Activated T-helper 1 cell treated with Interleukin-2 at 50 U/mL for 16 hours (primary cell): Measurements from ENCODE around the gene IFT57.

Experiments
- DNase-seq: peaks from one replicate; pipeline ENCODE4 v3.0.0-alpha.2; 2020; ENCODE audit warnings: low read depth

Gene IFT57

DNA sequence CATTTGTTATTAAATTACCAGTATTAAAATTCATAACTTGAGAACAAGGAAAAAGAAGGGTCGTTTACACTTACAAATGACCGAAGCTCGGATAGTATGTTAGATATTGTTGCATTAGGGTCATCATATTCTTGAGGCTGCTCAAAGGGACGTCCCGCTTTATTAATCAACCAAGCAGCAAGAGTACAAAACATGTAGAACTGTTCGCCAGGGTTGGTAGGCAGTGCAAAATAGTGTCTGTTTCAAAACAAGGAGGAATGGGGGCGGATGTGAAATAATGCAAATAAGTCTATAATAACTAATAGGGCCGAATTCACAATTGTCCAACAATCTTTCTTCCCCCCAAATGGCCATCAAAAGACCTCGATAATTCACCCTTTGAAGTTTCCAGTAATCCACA is 2.9 kb downstream of the IFT57 start:
- no peak for DNase-seq

DNA sequence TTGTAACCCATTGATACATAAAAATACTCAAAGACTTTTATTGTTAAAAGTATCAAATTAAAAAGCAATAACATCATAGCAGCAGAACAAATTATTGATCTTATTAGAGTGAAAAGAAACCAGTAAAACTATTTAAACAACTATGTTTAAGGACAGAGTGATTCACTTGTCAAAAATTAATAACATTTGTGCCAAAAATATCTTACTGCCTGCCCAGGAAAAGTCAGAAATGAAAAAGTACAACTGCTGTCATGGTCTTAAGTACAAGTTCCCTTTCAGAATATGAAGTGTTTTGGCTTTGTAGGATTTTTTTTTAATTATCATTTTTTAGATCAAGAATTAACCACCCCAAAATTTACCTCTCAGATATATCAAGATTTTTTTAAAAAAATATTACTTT is 3.4 kb downstream of the IFT57 start:
- no peak for DNase-seq

DNA sequence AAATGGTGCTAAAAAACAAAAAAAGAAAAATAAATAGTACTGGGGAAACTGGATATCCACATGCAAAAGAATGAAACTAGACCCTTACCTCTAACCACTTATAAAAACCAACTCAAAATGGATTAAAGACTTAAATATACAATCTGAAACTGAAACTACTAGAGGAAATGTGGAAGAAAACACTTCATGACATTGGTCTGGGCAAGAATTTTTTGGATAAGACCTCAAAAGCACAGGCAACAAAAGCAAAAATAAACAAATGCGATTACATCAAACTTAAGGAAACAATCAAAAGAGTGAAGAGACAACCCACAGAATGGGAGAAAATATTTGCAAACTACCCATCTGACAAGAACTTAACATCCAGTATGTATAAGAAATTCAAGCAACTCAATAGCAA is 6.4 kb downstream of the IFT57 start:
- DNase-seq, result no peak

DNA sequence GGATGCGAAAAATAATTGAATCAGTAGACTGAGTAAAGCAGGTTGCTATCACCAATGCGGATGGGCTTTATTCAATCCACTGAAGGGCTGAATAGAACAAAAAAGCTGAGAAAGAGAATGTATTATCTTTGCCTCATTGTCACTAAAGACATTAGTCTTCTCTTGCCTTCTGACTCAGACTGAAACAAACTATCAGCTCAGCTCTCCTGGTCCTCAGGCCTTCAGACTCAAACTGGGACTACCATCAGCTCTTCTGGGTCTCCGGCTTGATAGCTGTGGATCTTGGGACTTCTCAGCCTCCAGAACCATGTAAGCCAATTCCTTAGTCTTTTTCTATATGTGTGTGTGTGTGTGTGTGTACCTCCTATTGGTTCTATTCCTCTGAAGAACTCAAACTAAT is 12.6 kb downstream of the IFT57 start:
- no peak for DNase-seq

DNA sequence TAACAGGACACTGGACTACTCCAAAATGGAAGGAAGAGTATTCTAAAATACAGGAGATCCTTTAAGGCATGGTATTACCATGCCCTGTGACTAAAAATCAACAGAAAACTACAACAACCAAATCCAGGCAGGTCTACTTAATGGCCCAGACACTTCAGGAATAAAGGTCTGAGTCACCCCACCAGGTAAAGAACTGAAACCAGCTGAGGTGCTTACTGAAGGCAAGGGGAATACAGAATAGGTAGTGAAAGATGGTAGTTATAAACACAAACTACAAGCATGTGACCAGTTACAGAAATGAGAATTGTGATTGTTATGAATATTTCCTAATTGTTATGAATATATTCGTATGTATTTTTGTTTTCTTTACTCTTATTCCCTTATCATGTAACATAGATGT is 13.4 kb downstream of the IFT57 start:
- no peak for DNase-seq

DNA sequence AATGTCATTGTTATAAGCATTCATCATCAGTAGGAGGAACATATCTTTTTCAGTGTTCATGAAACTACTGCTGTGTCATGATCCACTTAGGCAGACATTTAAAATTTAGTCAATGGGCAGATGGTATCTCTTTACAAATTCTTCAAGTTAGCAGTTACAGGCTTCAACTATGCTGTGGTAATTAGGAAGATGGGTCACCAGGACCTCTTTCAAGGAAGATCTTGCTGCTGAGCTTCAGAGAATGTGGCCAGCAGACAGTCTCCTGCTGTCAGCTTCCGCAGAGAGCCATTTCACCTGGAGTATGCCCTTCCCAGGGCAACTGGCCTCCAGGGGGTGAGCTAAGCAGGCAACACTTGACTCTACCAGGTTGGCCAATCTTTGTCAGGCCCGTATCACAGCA is 19.4 kb downstream of the IFT57 start:
- DNase-seq, result no peak

DNA sequence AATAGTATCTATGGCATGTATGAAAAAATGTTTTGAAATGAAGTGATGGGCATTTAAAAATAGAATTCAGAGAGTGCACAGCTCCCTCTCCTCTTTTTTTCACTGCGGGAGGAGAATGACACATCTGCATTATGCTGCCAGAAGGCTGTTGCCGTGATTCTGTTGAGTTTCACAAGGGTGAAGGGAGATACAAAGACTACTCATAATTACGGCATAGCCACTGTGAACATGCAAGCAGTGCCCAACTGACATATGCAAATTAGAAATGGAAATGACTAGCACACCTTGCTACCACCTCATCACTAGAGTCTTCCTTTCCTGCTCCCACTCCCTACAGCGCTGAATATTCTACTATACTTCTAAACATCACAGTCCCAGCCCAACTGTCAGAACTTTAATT is 20.1 kb downstream of the IFT57 start:
- no peak for DNase-seq

DNA sequence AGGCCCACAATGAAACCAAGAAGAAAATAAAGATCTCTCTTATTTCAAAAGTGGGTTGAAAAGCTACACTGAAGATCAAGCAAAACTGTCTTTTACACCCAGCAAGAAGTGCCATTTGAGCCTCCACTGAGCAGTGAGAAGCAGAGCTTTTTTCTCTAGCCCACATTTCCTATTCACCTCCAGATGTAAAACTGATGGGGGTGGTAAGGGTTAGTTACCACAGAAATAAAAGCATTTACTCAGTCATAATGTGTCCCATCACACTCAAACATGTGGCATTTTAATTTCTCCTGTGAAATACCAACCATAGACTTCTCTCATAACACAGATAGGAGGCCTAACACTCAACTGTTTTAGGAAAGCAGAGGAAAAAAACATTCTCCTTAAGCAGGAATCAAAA is 21.0 kb downstream of the IFT57 start:
- DNase-seq, result no peak

DNA sequence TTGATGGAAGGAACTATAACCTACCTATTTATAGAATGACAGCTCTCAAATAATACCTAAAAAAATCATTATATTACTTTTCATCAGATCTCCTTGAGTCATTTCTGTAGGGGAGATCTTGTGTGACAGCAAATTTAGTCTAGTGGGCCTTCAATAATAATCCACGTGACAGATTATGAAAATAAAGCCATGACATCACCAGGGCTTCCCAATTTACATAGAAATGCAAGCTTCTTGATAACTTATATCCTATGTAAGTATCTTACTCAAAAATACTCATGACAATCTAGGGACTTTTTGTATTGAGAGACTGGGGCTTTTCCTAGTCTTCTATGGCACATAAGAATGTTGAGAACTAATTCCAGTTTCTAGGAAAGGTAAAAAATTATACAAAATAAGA is 21.6 kb downstream of the IFT57 start:
- DNase-seq, result no peak

DNA sequence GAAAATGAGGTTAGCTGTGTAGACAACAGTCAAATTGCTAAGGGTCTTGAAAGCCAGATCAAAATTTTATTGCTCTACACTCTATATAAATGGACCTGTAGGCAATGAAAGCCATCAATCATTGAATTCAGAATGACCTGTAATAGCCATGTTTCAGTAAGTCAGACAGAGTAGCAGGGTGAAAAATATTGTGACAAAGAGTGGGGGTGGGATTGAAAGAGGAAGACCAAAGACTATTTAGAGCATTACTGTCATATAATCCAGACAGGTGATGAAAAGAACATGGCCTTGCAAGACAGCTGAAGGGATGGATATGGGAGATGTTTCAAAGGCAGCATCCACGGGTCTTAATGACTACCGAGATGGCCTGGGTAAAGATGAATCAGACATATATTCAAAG is 22.2 kb downstream of the IFT57 start:
- DNase-seq, result no peak

DNA sequence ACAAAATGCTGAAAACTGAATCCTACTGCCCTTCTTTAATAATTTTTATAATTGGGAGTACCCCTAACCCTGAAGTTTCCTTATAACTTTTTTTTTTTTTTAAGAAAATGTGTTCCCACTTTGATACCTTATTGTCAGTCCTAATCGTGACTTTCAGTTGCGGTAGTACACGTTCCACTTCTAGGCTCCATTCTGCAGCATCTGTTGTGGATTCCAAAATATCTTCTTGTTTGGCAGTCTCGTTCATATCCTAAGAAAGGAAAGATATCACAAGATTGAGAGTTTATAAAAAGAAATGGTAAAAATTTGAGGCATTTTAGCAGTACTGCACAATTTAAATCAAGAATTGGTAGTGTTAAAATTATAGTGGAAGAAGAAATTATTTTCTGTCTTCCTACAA is 30.8 kb downstream of the IFT57 start:
- DNase-seq, result no peak

DNA sequence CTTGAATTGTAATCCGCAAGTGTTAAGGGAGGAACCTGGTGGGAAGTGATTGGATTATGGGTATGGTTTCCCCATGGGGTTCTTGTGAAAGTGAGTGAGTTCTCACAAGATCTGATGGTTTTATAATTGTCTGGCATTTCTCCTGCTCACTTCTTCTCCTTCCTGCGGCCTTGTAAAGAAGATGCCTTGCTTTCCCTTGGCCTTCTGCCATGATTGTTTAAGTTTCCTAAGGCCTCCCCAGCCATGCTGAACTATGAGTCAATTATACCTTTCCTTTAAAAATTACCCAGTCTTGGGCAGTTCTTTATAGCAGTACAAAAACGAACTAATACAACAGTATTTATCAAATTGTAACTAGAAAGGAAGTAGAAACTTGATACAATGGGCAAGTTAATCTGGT is 31.9 kb downstream of the IFT57 start:
- no peak for DNase-seq

DNA sequence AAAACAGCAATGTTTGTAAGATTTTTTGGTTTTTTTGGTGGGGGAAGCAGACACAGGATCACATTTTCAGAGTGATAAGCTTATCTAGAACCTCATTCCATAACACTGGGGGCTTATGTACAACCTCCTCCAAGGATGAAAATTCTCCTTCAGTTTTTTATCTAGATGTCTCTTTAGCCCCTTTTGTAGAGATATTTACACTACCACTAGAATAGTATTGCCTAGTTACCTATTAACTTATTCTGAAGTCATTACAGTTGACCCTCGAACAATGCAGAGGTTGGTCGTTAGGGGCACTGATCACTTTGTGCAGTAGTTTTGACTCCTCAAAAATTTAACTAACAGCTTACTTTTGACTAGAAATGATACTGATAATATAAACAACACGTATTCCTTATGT is 32.8 kb downstream of the IFT57 start:
- no peak for DNase-seq

DNA sequence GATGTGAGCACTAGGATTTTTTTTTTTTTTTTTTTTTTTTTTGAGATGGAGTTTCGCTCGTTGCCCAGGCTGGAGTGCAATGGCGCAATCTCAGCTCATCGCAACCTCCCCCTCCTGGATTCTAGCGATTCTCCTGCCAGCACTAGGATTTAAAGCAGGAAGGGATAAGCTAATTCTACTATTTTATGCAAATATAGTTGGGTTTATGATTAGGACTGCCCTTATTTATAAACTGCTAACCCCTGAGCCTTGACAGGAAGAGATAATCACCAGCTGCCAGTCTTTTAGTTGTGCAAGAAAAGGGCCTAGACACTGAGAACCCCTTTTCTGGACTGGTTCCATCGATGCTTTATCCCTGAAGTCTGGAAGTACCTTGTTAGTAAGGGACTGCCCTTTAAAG is 36.7 kb downstream of the IFT57 start:
- no peak for DNase-seq

DNA sequence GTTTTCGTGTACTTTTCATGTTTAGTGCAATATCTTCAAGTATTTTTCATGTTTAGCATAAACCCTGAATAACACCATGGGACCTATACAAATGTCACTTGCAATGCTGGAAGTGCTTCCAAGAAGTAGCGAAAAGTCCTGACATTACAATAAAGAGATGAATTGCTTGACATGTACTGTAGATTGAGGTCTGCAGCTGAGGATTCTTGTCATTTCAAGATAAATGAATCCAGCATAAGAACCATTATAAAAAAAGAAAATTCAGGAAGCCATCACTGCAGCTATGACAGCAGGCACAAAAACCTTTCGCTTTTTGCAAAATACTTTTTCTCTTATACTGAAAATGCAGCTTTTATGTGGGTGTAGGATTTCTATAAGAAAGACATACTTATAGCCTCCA is 37.4 kb downstream of the IFT57 start:
- no peak for DNase-seq

DNA sequence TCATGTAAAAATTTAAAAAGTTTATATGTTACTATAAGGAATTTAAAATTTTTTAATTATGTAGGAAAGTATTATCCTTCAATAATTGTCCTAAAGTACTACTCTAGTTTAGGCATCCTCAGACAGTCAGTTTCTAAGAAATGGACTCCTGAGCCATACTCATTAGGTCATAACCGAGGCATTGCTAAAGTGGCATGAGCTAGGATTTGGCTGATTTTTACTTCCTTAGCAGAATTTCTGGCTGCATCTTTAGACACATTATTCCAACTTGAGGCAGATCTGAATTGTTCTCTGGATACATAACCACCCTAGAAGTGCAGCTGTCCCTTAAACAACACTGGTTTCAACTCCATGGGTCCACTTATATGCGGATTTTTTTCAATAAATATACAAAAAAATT is 38.3 kb downstream of the IFT57 start:
- DNase-seq, result no peak

DNA sequence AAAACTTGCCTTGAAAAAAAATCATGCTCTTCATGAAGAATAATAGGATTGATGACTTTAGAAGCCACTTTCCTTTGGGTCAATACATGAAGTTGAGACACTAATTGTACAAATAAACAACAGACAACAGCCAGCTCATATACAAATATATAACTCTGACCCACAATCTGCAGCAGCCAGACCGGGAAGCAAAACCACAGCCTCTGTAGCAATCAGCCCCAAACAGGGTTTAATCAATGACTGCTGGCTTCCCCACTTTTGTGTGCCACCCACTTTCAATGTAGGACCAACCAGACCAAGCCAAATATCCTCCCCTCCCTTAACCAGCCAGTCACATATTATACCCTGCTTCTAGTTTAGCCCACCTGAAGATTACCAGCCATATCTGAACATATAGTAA is 39.0 kb downstream of the IFT57 start:
- no peak for DNase-seq

DNA sequence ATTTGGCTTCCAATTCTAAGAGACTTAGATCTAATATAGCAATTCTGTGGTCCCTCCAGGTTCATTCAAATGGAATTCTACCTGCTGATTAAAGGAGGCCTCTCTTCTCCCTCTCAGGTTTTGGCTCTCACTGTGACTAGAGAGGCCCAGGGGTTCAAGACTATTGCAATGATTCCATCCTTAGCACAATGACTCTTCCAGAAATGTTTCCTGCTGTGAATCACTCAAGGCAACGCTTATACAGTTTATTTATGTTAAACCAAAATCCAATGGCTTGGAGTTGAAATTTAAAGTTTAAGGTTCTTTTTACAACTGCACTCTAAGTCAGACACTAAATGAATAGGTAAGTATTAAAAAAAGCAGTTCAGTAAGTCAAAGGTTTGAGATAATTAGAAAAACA is 39.9 kb downstream of the IFT57 start:
- DNase-seq, result no peak

DNA sequence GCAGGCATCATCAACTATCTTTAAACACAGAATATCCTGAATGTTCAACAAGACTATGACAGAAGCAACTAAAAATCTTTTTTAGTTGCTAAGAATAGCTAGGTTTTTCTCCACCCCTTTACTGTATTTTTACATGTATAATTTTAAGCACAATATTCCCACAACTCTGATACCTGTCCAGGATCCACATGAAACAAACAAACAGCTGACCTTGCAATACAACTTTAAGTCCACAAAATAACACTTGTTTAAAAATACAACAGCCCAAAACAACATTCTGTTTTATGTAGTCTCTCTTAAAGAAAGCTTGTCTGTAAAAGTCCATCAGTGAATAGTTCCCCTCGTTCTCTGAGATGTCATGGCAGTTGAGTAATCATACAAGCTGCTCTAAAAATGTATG is 41.1 kb downstream of the IFT57 start:
- no peak for DNase-seq

DNA sequence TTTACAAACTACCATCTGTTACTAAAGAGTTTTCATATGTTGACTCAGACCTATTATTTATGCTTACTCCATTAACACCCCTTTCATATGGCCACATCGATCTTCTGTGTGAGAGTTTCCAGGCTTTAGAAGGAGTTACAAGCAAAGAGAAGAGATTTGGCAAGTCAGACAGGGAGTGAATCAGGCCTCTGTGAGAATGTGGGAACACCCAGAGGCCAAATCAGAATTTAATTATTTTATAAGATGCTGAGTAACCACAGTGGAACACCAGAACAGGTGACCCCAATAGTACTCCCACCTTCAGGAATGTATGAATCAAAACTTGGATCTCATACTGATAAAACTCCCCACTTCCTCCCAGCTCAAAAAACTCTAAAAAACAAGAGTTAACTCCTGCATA is 42.0 kb downstream of the IFT57 start:
- no peak for DNase-seq

DNA sequence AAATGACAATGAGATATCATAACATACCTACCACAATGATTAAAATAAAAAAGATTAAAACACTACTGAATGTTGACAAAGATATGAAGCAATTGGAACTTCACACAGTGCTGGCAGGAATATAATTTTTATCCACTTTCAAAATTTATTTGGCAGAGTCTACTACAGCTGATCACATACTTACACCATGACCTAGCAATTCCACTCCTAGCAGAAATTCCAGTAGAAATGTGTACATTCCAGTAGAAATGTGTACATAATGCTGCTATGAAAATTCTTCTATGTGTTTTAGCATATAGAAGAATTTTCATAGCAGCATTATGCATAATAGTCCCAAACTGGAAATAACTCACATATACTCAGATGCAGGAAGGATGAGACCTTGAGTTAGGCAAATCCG is 43.5 kb downstream of the IFT57 start:
- DNase-seq, result no peak

DNA sequence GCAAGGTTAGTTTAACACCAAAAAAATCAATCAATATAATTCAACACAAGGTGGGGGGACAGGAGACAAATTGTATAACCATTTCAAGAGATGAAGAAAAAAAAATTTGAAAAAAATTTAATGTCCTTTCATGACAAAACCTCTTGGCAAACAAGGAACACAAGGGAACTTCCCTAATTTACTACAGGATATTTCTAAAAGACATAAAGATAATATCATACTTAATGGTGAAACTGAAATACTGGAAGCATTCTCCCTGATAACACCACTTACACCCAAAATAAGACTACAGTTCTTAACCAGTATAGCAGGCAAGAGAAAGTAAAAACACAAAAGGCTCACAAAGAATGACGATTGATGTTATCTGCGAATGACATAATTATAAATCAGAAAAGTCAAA is 44.7 kb downstream of the IFT57 start:
- no peak for DNase-seq

DNA sequence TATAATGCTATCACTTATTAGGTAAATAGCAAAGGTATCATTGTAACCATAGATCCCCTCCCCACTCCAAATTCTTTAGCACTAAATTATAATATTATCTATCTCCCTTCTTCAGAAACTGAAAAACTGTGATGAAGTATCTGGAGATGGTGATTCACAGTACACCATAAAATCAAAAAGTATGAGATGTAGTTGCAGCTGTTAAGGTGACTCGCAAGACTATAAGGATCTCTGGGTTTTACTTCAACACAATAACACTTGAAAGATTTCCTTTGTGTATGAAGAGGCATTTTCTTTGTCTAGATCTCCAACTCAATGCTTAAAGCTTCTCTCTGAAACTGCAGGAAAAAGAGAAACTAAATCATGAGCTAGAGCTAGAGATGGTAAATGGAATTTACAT is 46.9 kb downstream of the IFT57 start:
- no peak for DNase-seq

DNA sequence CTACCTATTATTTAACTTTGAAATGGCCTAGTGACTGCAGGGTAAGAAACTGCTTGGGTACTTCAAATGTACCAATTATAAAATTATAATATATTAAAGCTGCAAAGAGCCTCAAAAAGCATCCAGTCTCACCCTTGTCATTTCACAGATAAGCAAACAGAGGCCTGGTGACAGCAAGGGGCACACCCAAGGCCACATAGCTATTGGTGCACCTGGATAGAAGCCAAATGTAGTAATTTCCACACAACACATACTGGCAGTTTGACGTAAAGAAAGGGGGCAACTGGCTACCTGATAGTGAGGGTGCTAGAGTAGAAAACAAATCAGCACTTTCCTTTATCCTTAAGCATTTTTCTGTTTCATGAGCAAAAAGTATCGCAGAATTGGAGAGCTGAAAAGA is 51.1 kb downstream of the IFT57 start:
- DNase-seq, result no peak

DNA sequence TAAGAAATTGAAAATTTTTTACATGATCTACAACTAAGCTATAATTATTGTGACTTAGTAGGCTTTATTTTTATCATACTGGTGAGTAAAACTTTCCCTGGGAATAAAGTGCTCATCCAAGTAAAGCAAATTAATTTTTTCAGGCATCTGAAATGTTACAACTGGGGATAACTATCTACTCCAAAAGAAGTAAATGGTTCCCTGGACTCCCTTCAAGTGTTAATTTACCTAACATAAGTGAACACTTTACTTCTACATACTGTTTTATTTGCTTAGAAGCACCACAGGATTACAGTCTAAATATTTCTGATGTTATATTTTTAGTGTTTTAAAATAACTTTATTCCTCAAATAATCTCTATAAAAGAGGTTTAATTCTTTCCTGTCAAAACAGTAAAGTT is 57.8 kb downstream of the IFT57 start:
- DNase-seq, result no peak

DNA sequence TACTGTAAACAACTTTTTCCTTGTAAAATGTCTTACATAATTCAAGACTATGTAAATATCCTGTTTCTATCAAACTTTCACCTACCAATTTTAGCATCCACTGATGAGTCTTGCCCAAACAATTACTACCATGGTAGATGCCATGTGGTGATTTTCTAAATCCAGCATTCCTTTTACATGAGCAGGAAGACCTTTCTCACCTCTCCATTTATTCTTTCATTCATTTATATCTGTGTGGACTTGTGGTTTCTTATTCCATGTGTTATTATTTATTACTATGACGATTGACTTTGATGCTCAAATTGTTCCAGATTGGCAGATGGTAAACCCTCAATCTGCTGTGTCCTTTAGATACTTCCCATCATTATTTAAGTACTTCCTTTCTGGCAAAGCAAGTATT is 62.4 kb downstream of the IFT57 start:
- no peak for DNase-seq
